Fibroblast of skin of scalp (primary cell): ENCODE results near the gene NPDC1.
"Not testable (repeated sequence)": the region's sequence is repeated elsewhere in the genome, so short reads cannot be mapped to it uniquely, and the experiment has no call there.

ENCODE experiments used
- DNase-seq: peaks from one replicate; pipeline ENCODE4 v3.0.0-alpha.2; 2013

The NPDC1 gene

DNA sequence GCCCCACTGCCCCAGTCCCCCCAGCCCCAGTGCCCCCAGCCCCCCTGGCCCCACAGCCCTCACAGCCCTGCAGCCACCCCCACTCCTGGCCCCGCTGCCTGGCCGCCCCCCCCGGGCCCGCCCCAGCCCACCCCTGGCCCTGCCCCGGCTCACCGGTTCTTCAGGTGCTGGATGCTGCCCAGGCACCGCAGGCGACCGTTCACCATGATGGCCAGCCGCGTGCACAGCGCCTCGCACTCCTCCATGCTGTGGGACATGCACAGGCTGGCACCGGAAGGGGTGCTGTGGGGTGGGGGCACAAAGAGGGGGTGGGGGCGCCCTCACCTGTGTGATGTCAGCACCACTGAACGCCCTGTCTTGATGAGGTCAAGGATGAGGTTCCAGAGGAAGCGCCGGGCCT is 36.8 kb downstream of the NPDC1 start:
- no peak for DNase-seq

DNA sequence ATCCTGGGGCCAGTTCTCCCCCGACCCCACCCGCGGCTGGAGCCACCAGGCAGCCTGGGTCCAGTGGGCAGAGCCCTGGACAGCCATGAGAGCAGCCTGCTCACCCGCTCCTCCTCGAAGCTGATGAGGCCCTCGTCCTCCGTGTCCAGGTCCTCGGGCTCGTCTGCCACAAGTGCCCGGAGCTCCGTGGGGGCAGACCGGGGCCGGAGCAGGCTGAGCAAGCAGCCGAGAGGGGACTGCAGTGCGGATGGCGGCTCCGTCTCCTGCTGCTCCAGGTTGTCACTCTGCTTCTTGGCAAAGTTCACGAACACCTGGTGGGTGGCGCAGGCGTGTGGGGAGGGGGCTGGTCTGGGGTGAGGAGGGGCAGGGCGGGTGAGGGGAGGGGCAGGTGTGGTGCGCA is 37.7 kb downstream of the NPDC1 start:
- no peak for DNase-seq

DNA sequence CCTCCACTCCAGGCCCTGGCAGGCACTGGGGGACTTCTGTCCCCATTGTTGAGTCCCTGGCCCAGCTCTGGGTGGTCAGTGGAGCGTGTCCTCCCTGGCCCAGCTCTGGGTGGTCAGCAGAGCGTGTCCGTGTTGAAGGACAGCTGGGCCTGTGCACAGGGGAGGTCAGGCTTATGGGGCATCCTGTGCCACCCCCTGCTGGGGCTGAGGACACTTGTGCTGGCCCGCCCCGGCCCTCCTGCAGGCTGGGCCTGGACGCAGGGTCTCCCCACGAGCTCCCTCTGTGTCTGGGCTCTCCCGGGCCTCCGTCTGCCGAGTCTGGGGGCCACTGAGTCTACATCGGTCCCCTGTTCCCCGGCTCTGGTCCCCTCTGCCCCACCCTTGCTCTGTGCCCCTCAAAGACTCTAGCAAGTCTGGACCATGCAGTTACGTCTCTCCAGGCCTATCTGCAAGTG is 38.1 kb downstream of the NPDC1 start:
- DNase-seq, result no peak

DNA sequence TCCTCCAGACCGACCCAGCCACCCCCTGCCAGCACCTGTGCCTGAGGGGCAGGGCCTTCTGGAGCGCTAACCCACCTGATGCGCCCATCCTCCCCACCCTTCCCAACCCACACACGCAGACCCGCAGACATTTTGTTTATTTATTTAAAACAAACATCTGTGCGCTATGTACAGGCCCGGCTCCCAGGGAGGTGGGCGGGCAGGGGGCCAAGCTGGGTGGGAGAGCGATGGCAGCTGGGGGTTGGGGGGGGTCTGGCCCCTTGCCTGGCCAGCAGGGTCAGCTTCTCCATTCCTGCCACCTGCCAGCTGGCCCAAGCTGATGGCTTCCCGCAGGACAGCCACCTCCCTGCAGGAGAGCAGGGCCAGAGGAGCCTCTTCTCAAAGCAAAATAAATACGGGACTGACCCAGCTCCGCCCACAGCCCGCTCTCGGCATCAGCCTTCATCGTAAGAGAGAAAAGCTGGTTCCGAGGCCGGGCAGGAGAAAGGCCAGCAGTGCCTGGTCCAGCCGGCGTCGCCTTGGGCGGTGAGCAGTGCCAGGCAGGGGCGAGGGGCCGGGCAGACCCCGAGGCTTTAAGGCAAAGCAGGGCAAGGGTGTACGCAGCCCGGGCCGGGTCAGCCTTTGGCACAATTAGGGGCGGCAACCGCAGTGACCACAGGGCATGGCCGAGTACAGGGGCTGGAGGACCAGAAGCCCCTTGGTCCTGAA is 38.7 kb downstream of the NPDC1 start:
- DNase-seq, result no peak

DNA sequence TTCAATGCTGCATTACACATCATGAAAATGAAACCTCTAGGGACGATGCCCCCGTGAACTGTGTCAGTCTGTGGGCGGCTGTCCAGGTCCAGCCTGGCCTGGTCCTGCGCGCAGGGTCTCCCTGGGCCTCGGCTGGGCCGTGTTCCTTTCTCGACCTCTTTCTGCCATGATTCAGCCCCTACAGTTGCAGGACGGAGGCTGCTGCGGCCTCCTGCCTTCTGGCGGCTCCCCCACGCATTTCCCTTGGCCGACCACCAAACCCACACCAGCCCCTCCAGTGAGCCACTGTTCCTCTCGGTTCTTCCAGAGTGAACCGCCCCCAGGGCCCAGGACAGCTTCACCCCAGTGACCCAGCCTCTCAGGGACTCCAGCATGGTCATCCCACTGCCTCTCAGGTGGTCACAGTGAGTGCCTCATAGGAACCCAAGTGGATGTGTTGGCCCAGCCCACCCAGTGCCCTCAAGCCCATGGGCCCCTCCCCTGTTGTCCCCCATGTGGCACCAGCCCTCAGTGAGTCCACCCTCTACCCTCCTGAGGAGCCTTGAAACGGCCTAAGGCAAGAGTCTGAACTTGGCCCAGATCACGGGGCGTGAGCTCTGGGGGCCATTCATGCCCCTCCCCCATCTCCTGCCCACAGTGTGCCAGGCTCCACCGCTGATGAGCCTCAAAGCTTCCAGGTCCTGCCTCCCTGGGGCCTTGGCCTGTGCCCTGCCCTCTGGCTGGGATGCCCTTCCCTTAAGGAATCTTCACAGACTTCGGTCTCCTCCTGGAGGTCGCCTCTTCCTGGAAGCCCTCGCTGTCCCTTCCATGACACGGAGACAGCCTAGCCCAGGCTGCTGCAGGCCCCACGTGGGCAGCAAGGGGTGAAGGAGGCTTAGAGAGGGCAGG is 39.6 kb downstream of the NPDC1 start:
- no peak for DNase-seq

DNA sequence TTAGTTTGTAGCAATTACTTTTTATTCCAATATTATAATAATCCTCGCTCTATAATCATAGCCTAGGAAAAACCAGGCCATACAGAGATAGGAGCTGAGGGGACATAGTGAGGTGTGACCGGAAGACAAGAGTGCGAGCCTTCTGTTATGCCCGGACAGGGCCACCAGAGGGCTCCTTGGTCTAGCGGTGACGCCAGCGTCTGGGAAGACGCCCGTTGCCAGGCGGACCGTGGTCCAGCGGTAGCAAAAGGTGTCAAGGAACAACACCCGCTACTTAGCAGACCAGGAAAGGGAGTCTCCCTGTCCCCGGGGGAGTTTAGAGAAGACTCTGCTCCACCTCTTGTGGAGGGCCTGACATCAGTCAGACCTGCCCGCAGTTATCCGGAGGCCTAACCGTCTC is 41.7 kb downstream of the NPDC1 start:
- not testable (repeated sequence) for DNase-seq

DNA sequence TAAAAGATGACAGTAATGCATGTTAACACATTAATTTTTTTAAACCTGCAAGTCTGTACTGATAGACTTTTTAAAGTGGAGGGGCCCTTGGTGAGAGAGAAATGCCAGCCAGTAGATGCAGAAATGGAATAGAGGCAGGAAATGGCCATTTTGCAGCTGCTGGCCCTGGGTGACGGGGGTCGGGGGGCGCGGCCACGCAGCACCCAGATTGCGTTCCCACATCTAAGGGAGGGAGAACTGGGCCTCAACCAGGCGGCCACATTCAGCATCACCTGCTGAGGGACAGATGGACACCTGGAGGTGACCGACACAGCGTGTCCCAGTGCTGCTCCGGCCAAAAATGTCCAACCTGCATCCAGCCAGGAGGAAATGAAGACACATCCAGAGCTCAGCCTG is 43.3 kb downstream of the NPDC1 start:
- DNase-seq, result no peak

DNA sequence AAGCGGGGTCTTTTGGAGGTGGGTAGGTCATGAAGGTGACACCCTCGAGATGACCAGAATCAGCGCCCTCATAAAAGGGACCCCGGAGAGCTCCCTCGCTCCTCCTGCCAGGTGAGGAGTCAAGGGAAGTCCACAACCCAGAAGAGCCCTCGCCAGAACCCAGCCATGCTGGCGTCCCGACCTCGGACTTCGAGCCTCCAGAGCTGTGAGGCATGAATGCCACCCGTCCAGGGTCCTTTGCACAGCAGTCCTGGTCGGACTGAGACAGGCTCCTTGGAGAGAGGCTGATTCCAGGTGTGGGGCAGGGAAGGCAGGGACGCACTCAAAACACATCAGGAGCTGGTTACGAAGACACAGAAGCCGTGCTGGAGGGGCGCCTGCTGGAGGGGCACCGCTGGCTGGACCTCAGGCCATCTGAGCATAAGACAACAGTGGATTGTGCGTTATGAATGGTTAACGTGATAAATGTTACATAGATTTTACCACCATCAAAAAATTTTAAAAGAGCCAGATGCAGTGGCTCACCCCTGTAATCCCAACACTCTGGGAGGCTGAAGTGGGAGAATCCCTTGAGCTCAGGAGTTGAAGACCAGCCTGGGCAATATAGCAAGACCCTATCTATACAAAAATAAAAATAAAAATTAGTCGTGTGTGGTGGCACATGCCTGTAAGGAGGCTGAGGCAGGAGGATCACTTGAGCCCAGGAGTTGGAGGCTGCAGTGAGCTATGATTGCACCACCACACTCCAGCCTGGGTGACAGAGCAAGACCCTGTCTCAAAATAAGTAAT is 43.9 kb downstream of the NPDC1 start:
- DNase-seq, result no peak

DNA sequence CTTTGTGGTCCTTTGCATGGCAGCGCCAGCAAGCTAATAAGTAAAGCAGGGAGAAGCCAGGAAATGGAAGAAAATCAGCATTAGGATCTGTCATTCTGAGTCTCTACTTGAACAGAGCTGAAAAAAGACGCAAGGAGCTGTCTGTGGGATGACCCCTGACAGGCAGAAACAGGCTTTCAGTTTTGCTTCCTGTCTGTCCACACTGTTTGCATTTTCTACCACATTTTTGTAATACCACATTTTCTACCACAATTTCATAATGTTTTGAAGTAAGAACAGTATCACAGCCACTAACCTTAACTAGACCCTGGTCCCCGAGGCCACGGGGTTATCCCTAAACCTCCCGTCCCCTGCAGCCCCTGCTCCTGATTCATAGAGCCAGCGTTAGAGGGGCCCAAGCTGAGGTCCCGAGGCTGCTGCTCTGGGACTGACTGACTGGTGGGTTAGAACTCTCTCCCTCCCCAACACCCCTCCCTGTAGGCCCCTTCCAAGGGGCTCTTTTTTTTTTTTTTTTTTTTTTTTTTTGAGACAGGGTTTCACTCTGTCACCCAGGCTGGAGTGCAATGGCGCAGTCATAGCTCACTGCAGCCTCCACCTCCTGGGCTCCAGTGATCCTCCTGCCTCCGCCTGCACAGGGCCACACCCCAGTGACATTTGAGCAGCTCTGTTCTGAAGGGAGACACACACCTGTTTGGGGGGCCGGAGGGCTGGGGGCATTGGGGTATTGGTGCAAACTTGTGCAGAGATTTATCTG is 45.6 kb downstream of the NPDC1 start:
- peak; percentile 64 for DNase-seq

DNA sequence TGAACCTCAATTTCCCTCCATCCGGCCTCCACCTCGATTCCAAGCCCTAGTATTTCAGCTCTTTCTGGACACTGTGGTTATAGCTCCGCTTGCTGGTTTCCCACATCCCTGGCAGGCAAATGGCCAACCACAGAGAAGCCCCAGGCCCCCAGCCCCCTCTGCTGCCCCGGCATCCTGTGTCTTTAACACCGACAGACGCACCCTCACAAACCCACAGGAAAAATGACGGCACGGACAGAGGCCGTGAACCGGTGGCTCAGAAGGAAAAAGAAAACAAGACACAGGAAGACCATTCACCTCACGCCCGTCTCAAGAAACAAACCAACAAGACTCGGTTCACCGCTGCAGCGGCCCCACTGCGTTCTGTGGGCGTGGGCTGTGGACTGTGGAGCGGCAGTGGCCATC is 48.1 kb downstream of the NPDC1 start:
- DNase-seq, result no peak

DNA sequence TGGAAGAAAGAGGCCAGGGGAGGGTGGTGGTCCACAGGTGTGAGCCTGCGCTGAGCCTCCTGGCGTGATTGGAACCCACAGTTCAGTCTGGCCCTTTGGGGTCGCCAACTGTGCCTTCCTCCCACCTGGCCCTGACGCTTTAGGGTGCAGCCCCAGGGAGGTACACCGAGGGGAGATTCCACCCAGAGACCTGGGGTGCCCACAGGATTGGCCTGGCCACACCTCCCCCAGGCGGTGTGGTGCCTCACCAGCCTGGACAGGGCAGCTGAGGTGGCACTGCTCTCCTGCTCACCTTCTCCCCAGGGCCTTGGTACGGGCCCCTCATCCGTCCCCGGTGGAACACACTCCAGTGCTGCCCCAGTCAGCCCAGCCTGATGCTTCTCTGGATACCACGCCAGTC is 48.6 kb downstream of the NPDC1 start:
- DNase-seq, result no peak

DNA sequence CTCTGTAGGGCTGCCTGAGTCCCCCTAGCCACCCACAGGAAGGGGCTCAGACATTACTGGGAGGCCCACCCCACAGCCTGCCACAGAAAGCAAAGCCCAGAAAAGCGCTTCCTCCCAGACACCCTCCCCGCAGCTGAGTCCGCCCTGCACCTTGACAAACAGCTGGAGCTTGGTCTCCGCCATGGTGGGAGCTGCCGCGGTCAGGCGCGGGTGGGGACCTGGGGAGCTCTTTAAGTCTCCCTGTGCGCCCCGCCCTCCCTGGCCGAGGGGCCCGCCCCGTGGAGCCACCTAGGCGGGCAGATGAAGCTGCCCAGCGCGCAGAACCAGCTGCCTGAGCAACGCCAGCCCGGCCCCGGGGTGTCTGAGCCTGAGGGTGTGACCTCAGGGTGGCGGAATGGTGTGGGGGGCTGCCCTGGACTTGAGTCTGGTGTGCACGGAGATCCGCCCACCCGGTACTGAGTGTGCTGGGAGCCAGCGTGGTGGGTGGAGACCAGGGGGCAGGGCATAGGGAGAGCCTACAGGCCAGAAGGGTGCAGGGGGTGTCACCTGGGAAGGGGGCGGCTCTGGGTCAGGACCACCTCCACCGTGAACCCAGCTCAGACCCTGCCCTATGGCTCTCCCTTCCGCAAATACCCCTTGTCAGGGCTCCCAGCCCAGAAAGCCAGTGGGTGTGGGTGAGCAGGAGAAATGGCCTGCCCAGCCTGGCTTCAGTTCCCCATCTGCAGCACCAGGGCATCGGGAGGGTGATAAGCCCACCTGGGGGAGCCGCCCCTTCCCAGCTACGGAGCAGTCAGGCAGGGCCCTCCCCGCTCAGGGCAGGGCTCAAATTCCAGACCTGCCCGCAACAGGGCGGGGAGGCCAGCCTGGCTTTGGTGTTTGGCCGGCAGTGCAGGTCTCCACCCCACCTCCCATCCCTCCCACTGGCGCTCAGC is 49.4 kb downstream of the NPDC1 start, which contains the start of gene CLIC3:
Gene CLIC3, minus strand, starts transcription at position 208 of the 932 bp plus-strand sequence. Its CDS starts 25 bp downstream, at position 183.
- peak; percentile 15 for DNase-seq

DNA sequence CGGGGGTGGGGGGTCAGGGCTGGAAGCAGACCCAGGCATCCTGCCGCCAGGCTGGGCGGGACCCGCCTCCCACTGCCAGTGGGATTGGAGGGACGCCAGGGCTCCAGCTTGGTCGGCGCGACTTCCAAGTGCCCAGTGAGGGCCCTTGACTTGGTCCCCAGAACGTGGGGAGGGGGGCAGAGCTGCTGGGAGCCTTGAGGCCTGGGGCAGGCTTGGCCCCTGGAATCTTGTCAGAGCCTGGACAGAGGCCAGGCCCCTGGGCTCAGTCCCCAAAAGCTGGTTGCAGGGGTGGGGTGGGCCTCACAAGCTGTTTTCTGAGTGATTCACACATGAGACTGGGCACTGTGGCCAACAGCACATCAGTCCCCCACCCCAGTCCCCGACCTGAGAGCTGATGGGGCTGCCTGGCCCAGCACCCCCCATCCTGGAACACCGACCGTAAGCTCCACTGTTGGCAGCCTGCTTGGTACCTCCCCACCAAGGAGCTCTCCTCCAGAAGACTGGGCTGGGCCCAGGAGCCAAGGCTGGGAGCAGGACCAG is 50.1 kb downstream of the NPDC1 start:
- peak; percentile 55 for DNase-seq

DNA sequence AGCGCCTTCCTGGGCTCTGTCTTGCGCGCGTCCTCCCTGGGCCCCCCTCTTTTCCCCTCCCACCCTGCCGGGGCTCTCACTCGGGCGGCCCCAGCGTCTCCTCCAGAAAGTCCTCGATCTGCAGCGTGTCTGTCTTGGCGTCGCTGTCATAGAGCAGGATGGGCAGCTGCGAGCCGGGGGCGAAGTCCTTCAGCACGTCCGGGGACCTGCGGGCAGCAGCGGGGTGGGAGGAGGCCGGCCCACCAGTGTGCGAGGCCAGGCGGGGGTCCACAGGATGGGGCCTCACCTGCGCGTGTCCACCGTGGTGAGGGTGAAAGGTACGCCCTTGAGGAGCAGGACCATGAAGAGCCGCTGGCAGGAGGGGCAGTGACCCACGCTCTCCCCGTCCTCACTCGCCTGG is 50.6 kb downstream of the NPDC1 start:
- DNase-seq, result no peak

DNA sequence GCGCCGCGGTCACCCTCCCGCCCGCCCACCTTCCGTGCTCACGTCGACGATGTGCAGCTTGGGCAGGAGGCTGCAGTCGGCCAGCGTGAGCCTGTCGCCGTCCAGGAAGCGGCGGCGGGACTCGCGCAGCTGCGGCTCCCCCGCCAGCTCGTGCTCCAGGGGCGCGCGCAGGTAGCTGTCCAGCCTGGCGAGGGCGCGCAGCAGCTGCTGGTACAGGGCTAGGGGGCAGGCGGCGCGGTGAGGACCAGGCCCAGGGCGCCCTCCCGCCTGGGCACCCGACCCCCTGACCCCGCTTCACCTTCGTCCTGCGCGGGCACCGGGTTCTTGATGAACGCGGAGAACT is 51.1 kb downstream of the NPDC1 start:
- no peak for DNase-seq

DNA sequence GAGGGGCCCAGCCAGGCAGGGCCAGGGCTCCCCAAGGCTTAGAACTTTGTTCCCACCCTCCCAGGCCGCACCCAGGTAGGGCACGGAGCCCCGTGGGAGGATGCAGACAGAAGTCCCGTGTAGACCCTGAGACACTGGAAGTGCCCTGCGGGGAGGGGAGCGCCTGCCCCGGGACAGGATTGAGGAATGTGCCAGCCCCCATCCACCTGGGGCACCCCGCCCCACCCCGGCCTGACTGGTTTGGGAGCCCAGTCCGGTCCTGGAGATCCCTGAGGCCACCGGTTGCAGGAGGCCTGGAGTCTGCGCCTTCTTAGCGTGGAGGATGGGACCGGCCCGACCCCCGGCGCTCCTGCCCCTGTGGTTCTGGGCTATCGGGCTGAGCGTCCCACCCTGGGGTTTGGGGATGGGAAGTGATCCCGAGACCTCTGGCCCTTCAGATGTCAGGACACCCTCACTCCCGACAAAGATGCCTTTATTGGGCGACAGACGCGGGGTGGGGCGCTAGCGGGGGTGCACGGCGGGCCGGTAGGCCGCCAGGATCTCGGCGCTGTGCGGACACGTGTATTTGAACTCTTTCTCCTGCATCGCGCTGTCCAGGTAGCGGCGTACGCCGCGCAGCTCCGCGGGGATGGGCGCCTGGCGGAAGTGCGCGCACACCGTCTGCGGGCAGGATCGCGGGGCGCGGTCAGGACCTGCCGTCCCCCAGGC is 51.6 kb downstream of the NPDC1 start:
- DNase-seq, result no peak

DNA sequence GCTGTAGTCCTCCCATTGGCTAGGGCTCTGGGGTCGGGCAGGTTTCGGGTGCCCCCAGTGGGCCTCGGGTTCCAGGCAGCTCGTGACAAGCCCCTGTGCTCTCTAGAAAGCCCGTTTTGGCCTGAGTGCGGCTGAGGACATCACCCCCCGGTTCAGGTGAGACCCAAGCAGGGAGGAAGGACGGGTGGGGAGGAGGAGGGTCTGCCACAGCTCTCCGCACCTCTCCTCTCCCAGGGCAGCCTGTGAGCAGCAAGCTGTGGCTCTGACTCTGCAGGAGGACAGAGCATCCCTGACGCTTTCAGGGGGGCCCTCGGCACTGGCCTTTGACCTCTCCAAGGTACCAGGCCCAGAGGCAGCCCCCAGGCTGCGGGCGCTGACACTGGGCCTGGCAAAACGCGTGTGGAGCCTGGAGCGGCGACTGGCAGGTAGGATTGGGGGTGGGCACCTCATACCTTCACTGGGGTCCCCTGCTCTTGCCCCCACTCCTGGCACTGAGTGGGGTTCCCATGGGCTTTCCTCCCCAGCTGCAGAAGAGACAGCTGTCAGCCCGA is 53.1 kb downstream of the NPDC1 start:
- DNase-seq, result no peak

DNA sequence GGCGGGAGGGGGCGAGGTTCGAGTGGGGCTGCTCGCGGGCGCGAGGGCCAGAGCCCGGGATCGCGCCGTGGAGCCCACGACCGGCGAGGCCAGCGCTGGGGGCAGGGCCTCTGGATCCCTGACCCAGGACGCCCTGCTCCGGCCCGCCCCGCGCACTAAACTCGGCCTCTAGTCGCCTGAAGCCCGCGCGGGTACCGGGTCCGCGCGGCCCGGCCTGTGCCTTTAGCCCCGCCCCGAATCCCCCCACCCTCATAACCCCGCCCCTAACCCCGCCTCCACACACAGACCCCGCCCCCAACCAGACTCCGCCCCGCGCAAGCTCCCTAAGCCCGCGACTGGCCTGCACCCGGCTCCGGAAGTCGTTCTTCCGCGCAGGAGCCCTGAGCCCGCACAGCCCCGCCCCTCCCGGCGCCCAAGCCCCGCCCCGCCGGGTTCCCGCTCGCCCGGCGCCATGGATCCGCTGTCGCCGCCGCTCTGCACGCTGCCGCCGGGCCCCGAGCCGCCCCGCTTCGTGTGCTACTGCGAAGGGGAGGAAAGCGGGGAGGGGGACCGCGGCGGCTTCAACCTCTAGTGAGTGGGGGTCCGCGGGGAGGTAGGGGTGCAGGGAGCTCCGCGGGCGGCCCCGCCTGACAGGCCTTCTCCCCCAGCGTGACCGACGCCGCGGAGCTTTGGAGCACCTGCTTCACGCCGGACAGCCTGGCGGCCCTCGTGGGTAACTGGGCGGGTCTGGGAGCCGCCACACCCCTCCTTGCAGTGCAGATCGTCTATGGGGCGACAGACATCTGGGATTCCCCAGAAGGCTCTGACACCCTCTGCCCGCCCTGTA is 53.8 kb downstream of the NPDC1 start, which contains the start of gene PAXX:
Gene PAXX, plus strand, starts transcription at position 430 of the 826 bp plus-strand sequence. Its CDS starts 22 bp downstream, at position 452.
- peak; percentile 91 for DNase-seq
